Chondrocyte (in vitro differentiated cells): ENCODE data around the gene CD276. TPM values are rescaled to one million over a fixed set of nuclear protein-coding genes. Genes with fewer than 3 reads are reported as not detected.

Experiments used
- DNase-seq: peaks from one replicate; pipeline ENCODE4 v3.0.0; 2021; ENCODE audit warnings: mixed read lengths, low spot score
- H3K27ac Mint-ChIP-seq: one replicate; pipeline ENCODE4 v1.8.0; 2021; ENCODE audit warnings: mild to moderate bottlenecking, moderate library complexity, mixed read lengths; ENCODE audit not compliant: unreplicated experiment
- H3K27me3 Mint-ChIP-seq: 2 replicates; pipeline ENCODE4 v1.8.0; 2021; ENCODE audit warnings: low read depth, mixed read lengths
- H3K36me3 Mint-ChIP-seq: 2 replicates; pipeline ENCODE4 v1.8.0; 2021; ENCODE audit warnings: low read depth, mixed read lengths
- H3K4me1 Mint-ChIP-seq: 2 replicates; pipeline ENCODE4 v1.8.0; 2021; ENCODE audit warnings: low read depth, mild to moderate bottlenecking, mixed read lengths
- H3K4me3 Mint-ChIP-seq: one replicate; pipeline ENCODE4 v1.8.0; 2021; ENCODE audit warnings: mild to moderate bottlenecking, moderate library complexity, mixed read lengths; ENCODE audit not compliant: unreplicated experiment
- H3K9me3 Mint-ChIP-seq: 2 replicates; pipeline ENCODE4 v1.8.0; 2021; ENCODE audit warnings: low read depth, mixed read lengths
- CTCF ChIP-seq: fragments of 200-600 bp; sonication (generic); IDR thresholded peaks from 2 replicates; pipeline ENCODE4 v1.5.0; 2021; ENCODE audit warnings: antibody characterized with exemption, mild to moderate bottlenecking, moderate library complexity
- total RNA-seq: library from RNA; stranded (reverse); gene quantifications from 3 replicates; pipeline ENCODE4 v1.2.1, GENCODE V29; 2021

CD276 gene
- total RNA-seq, 1 donor from 2014 or later, result 196 TPM

- no peak overlapping the region for H3K4me3 Mint-ChIP-seq
- H3K27me3 Mint-ChIP-seq, result no peaks in the 10 kb centered on the region
- DNase-seq, result no peak
Observed at GRCh38 chr15:73746883-73747282, 62.7 kb downstream of the CD276 start.

DNA sequence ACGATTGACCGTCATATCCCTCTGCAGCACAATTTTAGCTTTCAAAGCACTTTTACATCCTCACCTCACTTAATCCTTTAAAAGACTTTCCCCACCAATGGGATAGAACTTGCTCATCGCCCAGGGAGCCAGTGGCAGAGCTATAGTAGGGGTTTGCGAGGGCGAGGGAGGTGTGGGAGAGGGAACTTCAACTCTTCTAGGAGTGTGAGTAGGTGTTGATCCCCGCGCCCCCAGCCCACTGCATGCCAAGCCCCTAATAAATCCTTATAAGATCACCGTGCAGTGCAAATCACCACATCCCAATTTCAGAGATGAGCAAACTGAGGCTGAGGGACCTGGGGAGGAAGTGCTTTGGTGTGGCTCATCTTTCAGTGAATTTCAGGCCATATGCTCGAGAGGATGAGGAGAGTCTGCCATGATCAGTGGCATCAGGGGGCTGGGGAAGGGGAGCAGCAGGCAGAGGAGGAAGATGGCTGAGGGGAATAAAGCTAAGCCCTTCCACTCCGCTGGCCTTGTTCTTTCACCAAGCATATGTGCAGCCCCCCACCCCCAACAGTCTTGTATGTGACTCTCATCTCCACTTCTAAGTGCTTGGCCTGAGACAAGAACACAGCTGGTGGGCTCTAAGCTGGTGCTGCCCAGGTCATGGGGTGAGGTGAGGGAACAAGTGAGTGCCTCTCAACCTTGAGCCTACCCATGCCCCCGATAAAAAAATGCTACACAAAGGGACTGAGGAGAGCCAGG lies 63.8 kb downstream of the CD276 start:
- no peak for DNase-seq
- Mint-ChIP-seq H3K27me3 (no peaks in the 10 kb centered on the region), H3K9me3 (no peaks in the 10 kb centered on the region), H3K27ac (no peak overlapping the region), H3K4me1 (peaks cover 12% of the 10 kb centered on the region), H3K4me3 (no peak overlapping the region), H3K36me3 (peaks cover 2% of the 10 kb centered on the region)
- TF ChIP-seq CTCF, result no peak

More at GRCh38 chr15:73746883-73747282, 62.7 kb downstream of the CD276 start:
- Mint-ChIP-seq H3K36me3 (peaks cover 2% of the 10 kb centered on the region), H3K27ac (no peak overlapping the region), H3K4me1 (peaks cover 12% of the 10 kb centered on the region), H3K9me3 (no peaks in the 10 kb centered on the region)
- no peak for TF ChIP-seq CTCF

DNA sequence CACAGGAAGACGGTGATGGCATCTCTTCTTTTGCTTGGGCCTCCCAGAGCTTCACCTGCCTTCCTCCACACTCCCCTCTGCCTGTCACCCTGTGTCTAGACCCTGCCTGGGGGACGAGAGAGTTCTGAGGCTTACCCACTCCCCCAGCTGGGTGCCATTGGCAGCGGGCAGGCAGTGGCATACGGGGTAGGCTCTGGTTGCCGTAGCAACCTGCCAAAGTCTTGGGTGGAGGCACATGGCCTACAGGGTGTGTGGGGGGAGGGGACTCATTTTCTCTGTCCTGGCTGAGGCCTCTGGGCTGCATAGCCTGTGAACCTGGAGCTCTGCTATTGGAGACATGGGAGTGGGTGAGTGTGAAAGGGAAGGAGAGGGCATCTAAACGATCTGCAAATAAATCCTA lies 64.5 kb downstream of the CD276 start:
- H3K4me1 Mint-ChIP-seq, result peaks cover 12% of the 10 kb centered on the region
- peaks cover 2% of the 10 kb centered on the region for H3K36me3 Mint-ChIP-seq
- no peaks in the 10 kb centered on the region for H3K9me3 Mint-ChIP-seq
- no peak overlapping the region for H3K4me3 Mint-ChIP-seq
- no peaks in the 10 kb centered on the region for H3K27me3 Mint-ChIP-seq
- H3K27ac Mint-ChIP-seq, result no peak overlapping the region
- no peak for DNase-seq
- TF ChIP-seq CTCF, result no peak

DNA sequence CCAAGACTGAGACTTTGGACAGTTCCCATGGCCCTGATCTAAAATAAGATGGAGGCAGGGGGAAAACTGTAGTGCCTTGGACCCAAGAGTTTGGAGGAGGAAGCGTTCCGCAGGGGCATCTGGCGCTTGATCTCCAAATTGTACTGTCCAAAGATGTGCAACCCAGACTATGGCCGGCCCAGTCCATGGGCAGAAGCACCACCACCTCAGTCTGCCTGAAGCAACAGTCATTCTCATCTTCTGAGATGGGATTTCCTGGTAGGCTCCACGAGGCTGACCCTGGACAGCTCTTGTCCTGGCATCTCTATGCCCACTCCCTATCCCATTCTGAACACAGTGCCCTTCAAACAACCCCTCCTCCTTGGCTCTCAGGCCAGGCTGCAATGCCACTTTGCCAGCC lies 65.3 kb downstream of the CD276 start:
- DNase-seq, result no peak
- TF ChIP-seq CTCF, result no peak
- Mint-ChIP-seq H3K9me3 (no peaks in the 10 kb centered on the region), H3K27me3 (no peaks in the 10 kb centered on the region), H3K4me3 (no peak overlapping the region), H3K27ac (no peak overlapping the region), H3K36me3 (peaks cover 2% of the 10 kb centered on the region), H3K4me1 (peaks cover 13% of the 10 kb centered on the region)

DNA sequence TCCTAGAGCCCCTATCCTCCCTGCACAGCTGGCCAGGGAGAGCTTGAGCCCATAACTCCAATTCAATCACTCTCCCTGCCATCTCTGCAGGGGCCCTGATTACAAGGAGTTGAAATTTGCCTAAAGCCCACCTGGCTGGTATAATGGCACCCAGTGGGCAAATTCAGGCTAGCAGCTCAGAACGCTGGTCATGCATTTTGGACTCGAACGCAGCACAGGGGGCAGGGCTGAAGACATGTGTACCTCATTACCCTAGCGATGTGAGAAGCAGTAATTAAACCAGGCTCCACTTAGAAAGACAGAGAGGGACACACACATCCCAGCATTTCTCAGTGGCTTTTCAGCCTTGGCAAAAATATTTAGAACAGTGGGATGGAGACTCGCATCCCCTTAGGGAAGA lies 65.8 kb downstream of the CD276 start:
- Mint-ChIP-seq H3K4me3 (no peak overlapping the region), H3K27ac (no peak overlapping the region), H3K27me3 (no peaks in the 10 kb centered on the region), H3K4me1 (peaks cover 13% of the 10 kb centered on the region), H3K36me3 (peaks cover 2% of the 10 kb centered on the region), H3K9me3 (no peaks in the 10 kb centered on the region)
- TF ChIP-seq CTCF, result no peak
- no peak for DNase-seq
